GM12892 (cell line): Measurements from ENCODE around the gene ZDHHC12.

Experiments used
- POLR2A ChIP-seq: IDR thresholded peaks from 2 replicates; pipeline ENCODE4 v1.6.1; 2011; ENCODE audit warnings: low read depth, low read length, control low read depth
- POLR2AphosphoS5 ChIP-seq: IDR thresholded peaks from 2 replicates; pipeline ENCODE4 v1.6.1; 2011; ENCODE audit warnings: low read depth, low read length, control low read depth
- TAF1 ChIP-seq: IDR thresholded peaks from 2 replicates; pipeline ENCODE4 v1.6.1; 2011; ENCODE audit warnings: low read depth, mild to moderate bottlenecking, control low read depth, low read length, borderline replicate concordance

GRCh38 chr9:128724744-128725211 lies 851 bp upstream of the ZDHHC12 start:
- TF ChIP-seq TAF1 (no peak), POLR2A (no peak), POLR2AphosphoS5 (no peak)
